ENCODE measurements around the gene AUNIP.

DNA sequence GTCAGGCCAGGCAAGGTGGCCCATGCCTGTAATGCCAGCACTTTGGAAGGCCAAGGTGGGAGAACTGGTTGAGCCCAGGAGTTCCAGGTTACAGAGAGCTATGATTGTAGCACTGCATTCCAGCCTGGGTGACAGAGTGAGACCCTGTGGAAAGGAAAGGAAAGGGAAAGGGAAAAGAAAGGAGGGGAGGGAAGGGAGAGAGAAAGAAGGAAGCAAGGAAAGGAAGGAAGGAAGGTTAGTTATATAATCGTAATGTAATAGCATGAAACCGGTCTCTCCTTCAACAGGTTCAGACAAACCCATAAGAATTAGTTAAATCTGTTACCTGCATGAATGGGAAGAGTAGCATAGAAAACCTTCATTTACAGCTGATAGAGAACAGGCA, 17.4 kb upstream of the AUNIP start:
- TF ChIP-seq, protein P1, sequence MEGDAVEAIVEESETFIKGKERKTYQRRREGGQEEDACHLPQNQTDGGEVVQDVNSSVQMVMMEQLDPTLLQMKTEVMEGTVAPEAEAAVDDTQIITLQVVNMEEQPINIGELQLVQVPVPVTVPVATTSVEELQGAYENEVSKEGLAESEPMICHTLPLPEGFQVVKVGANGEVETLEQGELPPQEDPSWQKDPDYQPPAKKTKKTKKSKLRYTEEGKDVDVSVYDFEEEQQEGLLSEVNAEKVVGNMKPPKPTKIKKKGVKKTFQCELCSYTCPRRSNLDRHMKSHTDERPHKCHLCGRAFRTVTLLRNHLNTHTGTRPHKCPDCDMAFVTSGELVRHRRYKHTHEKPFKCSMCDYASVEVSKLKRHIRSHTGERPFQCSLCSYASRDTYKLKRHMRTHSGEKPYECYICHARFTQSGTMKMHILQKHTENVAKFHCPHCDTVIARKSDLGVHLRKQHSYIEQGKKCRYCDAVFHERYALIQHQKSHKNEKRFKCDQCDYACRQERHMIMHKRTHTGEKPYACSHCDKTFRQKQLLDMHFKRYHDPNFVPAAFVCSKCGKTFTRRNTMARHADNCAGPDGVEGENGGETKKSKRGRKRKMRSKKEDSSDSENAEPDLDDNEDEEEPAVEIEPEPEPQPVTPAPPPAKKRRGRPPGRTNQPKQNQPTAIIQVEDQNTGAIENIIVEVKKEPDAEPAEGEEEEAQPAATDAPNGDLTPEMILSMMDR (IDR thresholded peaks at IDR 0.05), result no peak
- TF ChIP-seq POLR2A (IDR thresholded peaks at IDR 0.05), result no peak

Data from heart left ventricle (tissue), 13 donors.